OCI-LY1 (cell line): ENCODE data around the gene CORO1C.
"Not testable (repeated sequence)": the region's sequence is repeated elsewhere in the genome, so short reads cannot be mapped to it uniquely, and the experiment has no call there.

Source experiments
- H2AFZ ChIP-seq: fragments of 200-600 bp; sonication (generic), shearing (Covaris generic); 2 replicates; pipeline ENCODE4 v1.6.0; 2014; ENCODE audit warnings: antibody characterized with exemption, mild to moderate bottlenecking, low read length
- H3F3A ChIP-seq: fragments of 200-600 bp; sonication (generic), shearing (Covaris generic); 2 replicates; pipeline ENCODE4 v1.6.0; 2014; ENCODE audit warnings: mild to moderate bottlenecking, antibody characterized with exemption, low read length, moderate library complexity; ENCODE audit not compliant: insufficient read depth
- H3K27ac ChIP-seq: fragments of 200-600 bp; sonication (generic); 2 replicates; pipeline ENCODE4 v1.5.1; 2014; ENCODE audit warnings: low read length, mixed run types, mild to moderate bottlenecking, low read depth; ENCODE audit not compliant: poor library complexity, severe bottlenecking
- H3K27me3 ChIP-seq: fragments of 200-600 bp; sonication (generic); 2 replicates; pipeline ENCODE4 v1.6.0; 2014; ENCODE audit warnings: antibody characterized with exemption, mild to moderate bottlenecking, low read length, moderate library complexity; ENCODE audit not compliant: insufficient read depth
- H3K36me3 ChIP-seq: fragments of 200-600 bp; sonication (generic); 2 replicates; pipeline ENCODE4 v1.6.1; 2014; ENCODE audit warnings: mild to moderate bottlenecking, antibody characterized with exemption, low read length, moderate library complexity, mixed read lengths; ENCODE audit not compliant: insufficient read depth
- H3K4me1 ChIP-seq: fragments of 200-600 bp; sonication (generic); 2 replicates; pipeline ENCODE4 v1.5.1; 2014; ENCODE audit warnings: mild to moderate bottlenecking, low read length, moderate library complexity; ENCODE audit not compliant: insufficient read depth, severe bottlenecking
- H3K4me2 ChIP-seq: fragments of 200-600 bp; sonication (generic), shearing (Covaris generic); 2 replicates; pipeline ENCODE4 v1.6.1; 2014; ENCODE audit warnings: low read length
- H3K4me3 ChIP-seq: fragments of 200-600 bp; sonication (generic); 2 replicates; pipeline ENCODE4 v1.5.1; 2014; ENCODE audit warnings: low read length, low read depth, mild to moderate bottlenecking, mixed read lengths; ENCODE audit not compliant: poor library complexity, severe bottlenecking
- H3K79me2 ChIP-seq: fragments of 200-600 bp; shearing (Covaris generic); 2 replicates; pipeline ENCODE4 v1.6.1; 2016; ENCODE audit warnings: mixed run types, low read length, mixed read lengths; ENCODE audit not compliant: insufficient read depth
- H3K9ac ChIP-seq: fragments of 200-600 bp; sonication (generic), shearing (Covaris generic); 2 replicates; pipeline ENCODE4 v1.6.1; 2014; ENCODE audit warnings: mild to moderate bottlenecking, low read length, mixed read lengths
- H3K9me2 ChIP-seq: fragments of 200-600 bp; sonication (generic), shearing (Covaris generic); 2 replicates; pipeline ENCODE4 v1.6.1; 2014; ENCODE audit warnings: low read depth, mild to moderate bottlenecking, low read length, mixed read lengths
- H3K9me3 ChIP-seq: fragments of 200-600 bp; shearing (Covaris generic); 2 replicates; pipeline ENCODE4 v1.6.1; 2014; ENCODE audit warnings: low read length, mixed read lengths
- H4K20me1 ChIP-seq: fragments of 200-600 bp; sonication (generic), shearing (Covaris generic); 2 replicates; pipeline ENCODE4 v1.6.0; 2016; ENCODE audit warnings: mild to moderate bottlenecking, low read length; ENCODE audit not compliant: insufficient read depth
- CTCF ChIP-seq: fragments of 200-600 bp; sonication (generic), shearing (Covaris generic); IDR thresholded peaks from 2 replicates; pipeline ENCODE4 v1.5.1; 2017; ENCODE audit warnings: mild to moderate bottlenecking, antibody characterized with exemption, low read length, moderate library complexity, mixed read lengths
- EZH2 ChIP-seq: fragments of 200-600 bp; sonication (generic), shearing (Covaris generic); IDR thresholded peaks from 2 replicates; pipeline ENCODE4 v1.8.0; 2017; ENCODE audit warnings: borderline replicate concordance, mixed run types, mild to moderate bottlenecking, antibody characterized with exemption, low read length, moderate library complexity, mixed read lengths

Gene CORO1C

DNA sequence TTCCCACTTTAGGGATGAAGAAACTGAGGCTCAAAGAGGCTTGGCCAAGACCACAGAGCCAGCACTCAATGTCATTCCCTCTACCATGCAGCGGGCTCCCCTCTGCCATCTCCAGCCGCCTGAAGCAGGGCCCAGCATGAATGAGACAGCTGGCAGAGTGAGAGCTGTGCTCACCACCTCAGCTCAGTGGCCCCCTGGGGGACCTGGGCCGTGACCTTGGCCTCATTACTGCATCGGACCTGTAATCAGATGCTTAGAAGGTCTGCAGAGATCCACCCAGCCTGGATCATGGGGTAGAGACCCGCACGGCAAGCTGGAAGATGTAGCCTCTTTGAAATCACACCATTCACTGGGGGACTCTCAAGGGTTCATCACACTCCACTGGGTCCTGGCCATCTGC is 22.7 kb upstream of the CORO1C start:
- TF ChIP-seq EZH2, result no peak
- TF ChIP-seq CTCF, result no peak
- Histone ChIP-seq H3F3A (no peaks in the 10 kb centered on the region), H3K27ac (no peak overlapping the region), H2AFZ (no peak overlapping the region), H4K20me1 (no peaks in the 10 kb centered on the region), H3K4me3 (no peak overlapping the region), H3K9me3 (no peaks in the 10 kb centered on the region), H3K36me3 (no peaks in the 10 kb centered on the region), H3K9me2 (no peaks in the 10 kb centered on the region), H3K27me3 (no peaks in the 10 kb centered on the region), H3K4me1 (no peaks in the 10 kb centered on the region), H3K4me2 (no peak overlapping the region), H3K9ac (no peak overlapping the region), H3K79me2 (no peaks in the 10 kb centered on the region)

DNA sequence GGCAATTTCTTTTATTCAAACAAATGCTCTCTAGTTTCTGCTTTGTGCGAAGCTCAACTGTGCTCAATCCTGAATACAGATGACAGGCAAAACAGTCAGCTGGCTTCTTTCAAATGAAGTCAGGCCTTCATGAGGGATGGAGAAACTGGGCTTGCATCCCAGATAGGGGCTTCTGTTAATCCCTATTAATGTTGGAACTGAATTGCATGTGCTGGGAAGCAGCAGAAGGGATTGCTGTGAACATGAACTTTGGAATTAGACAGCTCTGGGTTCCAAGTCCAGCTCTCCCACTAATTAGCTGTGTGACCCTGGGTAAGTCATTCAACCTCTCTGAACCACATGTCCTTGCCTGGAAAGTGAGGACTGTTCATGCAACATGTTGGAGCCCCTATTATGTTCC is 21.1 kb upstream of the CORO1C start:
- Histone ChIP-seq H3K27me3 (no peaks in the 10 kb centered on the region), H3K9me3 (no peaks in the 10 kb centered on the region), H2AFZ (no peak overlapping the region), H3K27ac (no peak overlapping the region), H3K4me1 (no peaks in the 10 kb centered on the region), H3K79me2 (no peaks in the 10 kb centered on the region), H3K36me3 (no peaks in the 10 kb centered on the region), H3K9ac (no peak overlapping the region), H3K4me3 (no peak overlapping the region), H4K20me1 (no peaks in the 10 kb centered on the region), H3K9me2 (no peaks in the 10 kb centered on the region), H3F3A (no peaks in the 10 kb centered on the region), H3K4me2 (no peak overlapping the region)
- TF ChIP-seq EZH2 (no peak), CTCF (no peak)

- no peak overlapping the region for H3K4me3 ChIP-seq
Measured at GRCh38 chr12:108751821-108752220, 20.5 kb upstream of the CORO1C start.

GRCh38 chr12:108751003-108751402 is 19.7 kb upstream of the CORO1C start:
- H3K9me3 ChIP-seq, H2AFZ ChIP-seq, H3K36me3 ChIP-seq, H3K9me2 ChIP-seq, H3K4me3 ChIP-seq, H3K79me2 ChIP-seq, H4K20me1 ChIP-seq, H3K27ac ChIP-seq, H3K4me1 ChIP-seq, H3K4me2 ChIP-seq, H3F3A ChIP-seq, H3K27me3 ChIP-seq, H3K9ac ChIP-seq: not testable (repeated sequence)

More at GRCh38 chr12:108751821-108752220, 20.5 kb upstream of the CORO1C start:
- Histone ChIP-seq H3K36me3 (no peaks in the 10 kb centered on the region), H3K27ac (no peak overlapping the region), H4K20me1 (no peaks in the 10 kb centered on the region), H3K9ac (no peak overlapping the region), H3K27me3 (no peaks in the 10 kb centered on the region), H3K4me2 (no peak overlapping the region), H2AFZ (no peak overlapping the region), H3K9me3 (no peaks in the 10 kb centered on the region), H3K79me2 (no peaks in the 10 kb centered on the region), H3K9me2 (no peaks in the 10 kb centered on the region), H3K4me1 (no peaks in the 10 kb centered on the region), H3F3A (no peaks in the 10 kb centered on the region)
- TF ChIP-seq CTCF, result no peak
- TF ChIP-seq EZH2, result no peak
